Measurements from ENCODE around the gene NCOA3. TPM values are rescaled to one million over a fixed set of nuclear protein-coding genes. Genes with fewer than 3 reads are reported as not detected.

The NCOA3 gene
- total RNA-seq, 1 experiment from 2014 or later: 23.3 TPM

GRCh38 chr20:47545499-47545898 lies 43.8 kb downstream of the NCOA3 start:
- Histone ChIP-seq H2AK5ac (ENCODE audit: insufficient read length, low read length) (no peak overlapping the region), H4K5ac (ENCODE audit: insufficient read length, low read depth, low read length) (no peak overlapping the region), H3K18ac (ENCODE audit: insufficient read length, low read depth, low read length) (no peak overlapping the region), H3K4me2 (ENCODE audit: insufficient read depth, insufficient read length, low read length) (no peak overlapping the region), H2BK5ac (ENCODE audit: insufficient read length, low read length) (no peak overlapping the region), H3K79me2 (ENCODE audit: insufficient read depth, low read length) (peaks cover 5% of the 10 kb centered on the region; the same call in 1 of the 2 replicates), H3K23me2 (ENCODE audit: insufficient read length, low read depth, low read length, poor library complexity, severe bottlenecking) (no peaks in the 10 kb centered on the region), H2BK12ac (ENCODE audit: insufficient read length, low read depth, low read length) (no peak overlapping the region), H3K27me3 (ENCODE audit: insufficient read depth, low read length) (no peaks in the 10 kb centered on the region), H3K9me3 (ENCODE audit: control insufficient read depth, low read depth, low read length) (no peaks in the 10 kb centered on the region), H3K14ac (ENCODE audit: insufficient read depth, low read length) (no peak overlapping the region), H4K20me1 (ENCODE audit: control insufficient read depth, insufficient read depth, insufficient read length) (no peaks in the 10 kb centered on the region), H2BK20ac (ENCODE audit: low read depth, low read length, poor library complexity, severe bottlenecking) (no peak overlapping the region), H2BK15ac (ENCODE audit: low read depth, low read length) (no peak overlapping the region), H4K8ac (replicated peaks; ENCODE audit: insufficient read length, low read depth, low read length) (no peak overlapping the region), H3K4ac (ENCODE audit: low read depth, low read length) (no peak overlapping the region), H2AFZ (ENCODE audit: low read length) (no peak overlapping the region), H3K27ac (ENCODE audit: insufficient read length, low read depth, low read length) (no peak overlapping the region), H3K56ac (ENCODE audit: insufficient read length, low read depth, low read length) (no peak overlapping the region), H3K79me1 (ENCODE audit: insufficient read depth, low read depth, low read length, poor library complexity, severe bottlenecking) (peaks cover 9% of the 10 kb centered on the region), H3K23ac (ENCODE audit: insufficient read length, low read depth, low read length) (no peak overlapping the region), H3K9ac (ENCODE audit: extremely low read depth, insufficient read length, low read length) (no peak overlapping the region), H3K4me1 (ENCODE audit: insufficient read depth, low read length) (peaks cover 2% of the 10 kb centered on the region; the same call in 1 of the 2 replicates), H4K91ac (ENCODE audit: insufficient read length, low read depth, low read length) (no peak overlapping the region), H2BK120ac (ENCODE audit: low read depth, low read length, poor library complexity, severe bottlenecking) (no peak overlapping the region), H3T11ph (ENCODE audit: low read length) (no peak overlapping the region)
- Mint-ChIP-seq H3K9me3 (no peaks in the 10 kb centered on the region), H3K27me3 (ENCODE audit: low read depth) (no peaks in the 10 kb centered on the region), H3K4me1 (peaks cover 31 to 56% of the 10 kb centered on the region in 2 experiments), H3K36me3 (ENCODE audit: insufficient read depth in 1 of 3, low read depth in 3 of 3) (peaks cover 0 to 3% (median 0%) of the 10 kb centered on the region in 3 experiments; a peak in 2 of 7 replicates), H3K27ac (peak overlapping the region in 2 of 3 experiments; percentile 9 to 48; a peak in 3 of 7 replicates), H3K4me3 (no peak overlapping the region)
- DNase-seq: no peak
- TF ChIP-seq CTCF (conservative IDR thresholded peaks at IDR 0.05): no peak
- WGBS (ENCODE audit: extremely low coverage, insufficient read length, low lambda C conversion rate): no CpG with 5 or more reads among the region's 4 CpGs

Measured in H9 (cell line).